Peyer's patch (tissue), 4 donors: Measurements from ENCODE around the gene PIP4K2C.

Experiments
- POLR2A ChIP-seq, 2 donors: fragments of 450-650 bp; IDR thresholded peaks; one replicate each; pipeline ENCODE4 v1.5.1; 2017; ENCODE audit warnings: antibody characterized with exemption in 2 of 2, mild to moderate bottlenecking in 2 of 2, moderate library complexity in 2 of 2
- TF ChIP-seq, protein P1 (sequence below), 6 experiments: fragments of 450-650 bp in 4 of 6; fragments of 200-600 bp in 2 of 6; sonication (generic) in 1 of 6; IDR thresholded peaks; one replicate each; pipeline ENCODE4 v1.5.1; 2017 to 2019; ENCODE audit warnings: antibody characterized with exemption in 6 of 6, mild to moderate bottlenecking in 3 of 6, moderate library complexity in 1 of 6

GRCh38 chr12:57609101-57609780 lies 18.2 kb downstream of the PIP4K2C start:
- TF ChIP-seq, protein P1, sequence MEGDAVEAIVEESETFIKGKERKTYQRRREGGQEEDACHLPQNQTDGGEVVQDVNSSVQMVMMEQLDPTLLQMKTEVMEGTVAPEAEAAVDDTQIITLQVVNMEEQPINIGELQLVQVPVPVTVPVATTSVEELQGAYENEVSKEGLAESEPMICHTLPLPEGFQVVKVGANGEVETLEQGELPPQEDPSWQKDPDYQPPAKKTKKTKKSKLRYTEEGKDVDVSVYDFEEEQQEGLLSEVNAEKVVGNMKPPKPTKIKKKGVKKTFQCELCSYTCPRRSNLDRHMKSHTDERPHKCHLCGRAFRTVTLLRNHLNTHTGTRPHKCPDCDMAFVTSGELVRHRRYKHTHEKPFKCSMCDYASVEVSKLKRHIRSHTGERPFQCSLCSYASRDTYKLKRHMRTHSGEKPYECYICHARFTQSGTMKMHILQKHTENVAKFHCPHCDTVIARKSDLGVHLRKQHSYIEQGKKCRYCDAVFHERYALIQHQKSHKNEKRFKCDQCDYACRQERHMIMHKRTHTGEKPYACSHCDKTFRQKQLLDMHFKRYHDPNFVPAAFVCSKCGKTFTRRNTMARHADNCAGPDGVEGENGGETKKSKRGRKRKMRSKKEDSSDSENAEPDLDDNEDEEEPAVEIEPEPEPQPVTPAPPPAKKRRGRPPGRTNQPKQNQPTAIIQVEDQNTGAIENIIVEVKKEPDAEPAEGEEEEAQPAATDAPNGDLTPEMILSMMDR (IDR thresholded peaks at IDR 0.05): no peak
- TF ChIP-seq POLR2A (IDR thresholded peaks at IDR 0.05): no peak
